Measurements from ENCODE around the gene BCL7B.
"Not testable (repeated sequence)": the region's sequence is repeated elsewhere in the genome, so short reads cannot be mapped to it uniquely, and the experiment has no call there.

Gene BCL7B

DNA sequence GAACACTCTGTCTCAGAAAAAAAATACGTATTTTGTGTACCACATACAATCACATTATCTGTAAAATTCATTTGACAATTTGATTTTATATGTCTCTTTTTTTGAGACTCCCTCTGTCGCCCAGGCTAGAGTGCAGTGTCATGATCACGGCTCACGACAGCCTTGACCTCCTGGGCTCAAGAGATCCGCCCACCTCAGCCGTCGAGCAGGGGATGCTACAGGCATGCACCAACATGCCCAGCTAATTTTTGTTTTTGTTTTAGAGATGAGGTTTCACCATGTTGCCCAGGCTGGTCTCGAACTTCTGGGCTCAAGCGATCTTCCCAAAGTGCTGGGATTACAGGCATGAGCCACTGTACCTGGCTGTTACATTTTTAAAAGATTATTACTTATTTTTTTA lies 23.7 kb downstream of the BCL7B start:
- no peak for DNase-seq (ENCODE audit: low read depth)

DNA sequence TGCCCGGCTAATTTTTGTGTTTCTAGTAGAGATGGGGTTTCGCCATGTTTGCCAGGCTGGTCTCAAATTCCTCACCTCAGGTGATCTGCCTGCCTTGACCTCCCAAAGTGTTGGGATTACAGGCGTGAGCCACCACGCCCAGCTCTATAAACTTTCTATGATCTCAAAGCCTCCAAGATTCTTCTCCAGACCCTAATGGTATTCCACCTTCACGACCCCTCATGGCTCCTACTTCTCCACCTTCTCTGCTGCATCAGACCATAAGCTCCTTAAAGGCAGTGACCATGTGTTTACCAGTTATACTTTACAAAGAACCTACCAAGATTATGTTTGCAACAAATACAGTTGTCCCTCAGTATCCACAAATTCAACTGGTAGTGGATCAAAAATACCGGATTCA lies 25.3 kb downstream of the BCL7B start:
- DNase-seq (ENCODE audit: low read depth) = no peak

DNA sequence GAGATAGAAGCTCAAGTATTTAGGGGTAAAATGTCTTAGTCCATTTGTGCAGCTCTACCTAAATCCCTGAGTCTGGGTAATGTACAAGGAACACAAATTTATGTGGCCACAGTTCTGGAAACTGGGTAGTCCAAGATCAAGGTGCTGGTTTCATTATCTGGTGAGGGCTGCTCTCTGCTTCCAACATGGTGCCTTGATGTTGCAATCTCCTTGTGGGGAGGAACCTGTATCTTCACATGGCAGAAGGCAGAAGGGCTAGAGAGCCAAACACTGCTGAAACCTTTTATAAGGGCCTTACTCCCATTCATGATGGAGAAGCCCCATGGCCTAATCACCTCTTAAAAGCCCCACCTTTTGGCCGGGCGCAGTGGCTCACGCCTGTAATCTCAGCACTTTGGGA lies 26.7 kb downstream of the BCL7B start:
- no peak for DNase-seq (ENCODE audit: low read depth)

DNA sequence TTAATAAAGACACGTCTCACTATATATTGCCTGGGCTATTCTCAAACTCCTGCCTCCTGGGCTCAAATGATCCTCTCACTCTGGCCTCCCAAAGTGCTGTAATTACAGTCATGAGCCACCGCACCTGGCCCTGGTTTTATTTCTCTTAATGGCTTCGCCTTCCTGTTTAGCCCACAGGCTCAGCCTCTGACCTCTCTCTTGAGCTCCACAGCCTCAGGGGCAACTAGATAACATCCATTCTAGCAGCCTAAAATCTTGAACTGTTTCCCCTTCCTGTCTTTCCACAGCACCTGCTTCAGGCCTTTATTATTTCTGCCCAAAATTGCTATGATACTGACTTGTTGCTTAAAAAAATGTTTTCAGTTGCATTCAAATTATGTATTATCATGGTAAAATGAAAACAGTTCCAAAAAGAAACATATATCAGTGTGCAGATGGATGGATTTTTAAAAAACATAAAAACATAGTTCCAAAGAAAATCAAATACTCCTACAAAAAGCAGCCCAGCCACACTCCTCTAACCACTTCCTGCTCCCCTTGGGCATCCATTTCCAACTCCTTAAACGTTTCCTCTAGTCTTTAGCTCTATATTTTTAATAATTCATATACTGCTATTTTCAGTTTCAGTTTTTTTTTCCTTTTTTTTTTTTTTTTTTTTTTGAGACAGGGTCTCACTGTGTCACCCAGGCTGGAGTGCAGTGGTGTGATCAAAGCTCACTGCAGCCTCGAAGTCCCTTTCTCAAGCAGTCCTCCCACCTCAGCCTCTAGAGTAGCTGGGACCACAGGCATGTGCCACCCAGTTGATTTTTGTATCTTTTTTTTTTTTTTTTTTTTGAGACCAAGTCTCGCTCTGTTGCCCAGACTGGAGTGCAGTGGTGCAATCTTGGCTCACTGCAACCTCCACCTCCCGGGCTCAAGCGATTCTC lies 30.3 kb downstream of the BCL7B start:
- DNase-seq (ENCODE audit: low read depth) = no peak

DNA sequence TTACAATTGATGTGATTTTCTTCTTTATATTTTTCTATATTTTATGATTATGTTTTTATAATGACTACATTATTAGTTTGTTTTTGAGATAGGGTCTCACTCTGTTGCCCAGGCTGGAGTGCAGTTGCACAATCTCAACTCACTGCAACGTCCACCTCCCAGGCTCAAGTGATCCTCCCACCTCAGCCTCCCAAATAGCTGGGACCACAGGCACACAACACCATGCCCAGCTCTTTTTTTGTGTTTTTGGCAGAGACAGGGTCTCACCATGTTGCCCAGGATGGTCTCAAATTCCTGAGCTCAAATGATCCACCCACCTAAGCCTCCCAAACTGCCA lies 31.4 kb downstream of the BCL7B start:
- not testable (repeated sequence) for DNase-seq (ENCODE audit: low read depth)

DNA sequence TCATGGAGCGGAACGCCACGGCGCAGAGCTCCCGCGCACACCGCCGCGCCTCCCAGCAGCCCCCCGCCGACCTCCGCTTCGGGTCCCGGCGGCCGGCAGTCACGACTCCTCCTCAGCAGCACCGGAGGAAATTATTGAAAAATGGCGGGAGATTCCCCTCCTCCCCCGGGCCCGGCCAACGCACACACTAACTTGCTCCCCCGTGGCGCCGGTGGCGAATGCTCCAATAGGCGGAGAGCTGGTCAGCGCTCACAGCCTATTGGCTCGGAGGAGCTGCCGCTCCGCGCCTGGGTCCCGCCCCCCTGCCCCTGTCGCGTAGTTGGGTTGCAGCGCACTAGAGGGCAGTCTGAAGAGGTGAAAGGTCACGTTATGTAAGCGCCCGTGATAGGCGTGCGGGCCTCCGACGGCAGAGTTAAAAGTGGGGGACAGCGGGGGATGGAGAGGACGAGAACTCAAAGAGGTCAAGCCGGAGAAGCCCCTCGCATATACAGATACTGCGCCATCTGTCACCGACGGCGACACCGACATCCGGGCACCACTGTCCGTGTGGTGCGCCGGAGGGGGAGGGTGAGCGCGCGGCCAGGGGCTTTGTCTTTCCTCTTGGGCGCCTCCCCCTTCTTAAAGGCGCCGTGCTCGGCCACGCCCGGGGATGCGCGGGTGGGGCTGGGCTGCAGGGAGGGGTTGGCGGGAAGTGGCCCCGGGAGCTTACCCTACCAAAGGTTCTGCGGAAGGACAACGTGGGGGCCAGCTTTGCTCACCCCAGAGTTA lies 35.2 kb downstream of the BCL7B start, which contains the start of gene BAZ1B:
TSS of gene BAZ1B (minus strand) at position 189 of the 768 bp plus-strand sequence. CDS start 360 bp downstream, outside the sequence.
- peak; percentile 96 for DNase-seq (ENCODE audit: low read depth)

DNA sequence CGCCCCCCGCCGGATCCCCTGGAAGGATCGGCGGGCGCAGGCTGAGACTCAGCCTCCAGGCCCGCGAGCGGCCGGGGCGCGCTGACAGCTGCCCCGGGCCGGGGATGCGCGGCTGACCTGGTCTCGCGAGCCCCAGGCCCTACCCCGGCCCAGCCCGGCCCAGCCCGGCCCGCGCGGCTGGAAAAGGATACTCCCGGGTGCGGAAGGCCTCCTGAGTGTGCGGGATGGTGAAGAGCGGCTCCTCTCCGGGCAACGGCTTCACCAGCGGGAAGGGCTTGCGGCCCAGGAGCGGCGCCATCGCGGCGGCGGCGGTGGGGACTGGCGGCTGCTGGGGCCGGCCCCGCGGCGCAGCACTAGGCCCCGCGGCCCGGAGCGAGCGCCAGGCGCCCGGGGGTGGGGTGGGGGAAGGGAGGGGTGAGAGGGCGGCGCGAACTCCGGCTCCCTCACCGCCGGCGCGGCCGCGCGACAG lies 35.8 kb downstream of the BCL7B start:
- peak; percentile 31 for DNase-seq (ENCODE audit: low read depth)

DNA sequence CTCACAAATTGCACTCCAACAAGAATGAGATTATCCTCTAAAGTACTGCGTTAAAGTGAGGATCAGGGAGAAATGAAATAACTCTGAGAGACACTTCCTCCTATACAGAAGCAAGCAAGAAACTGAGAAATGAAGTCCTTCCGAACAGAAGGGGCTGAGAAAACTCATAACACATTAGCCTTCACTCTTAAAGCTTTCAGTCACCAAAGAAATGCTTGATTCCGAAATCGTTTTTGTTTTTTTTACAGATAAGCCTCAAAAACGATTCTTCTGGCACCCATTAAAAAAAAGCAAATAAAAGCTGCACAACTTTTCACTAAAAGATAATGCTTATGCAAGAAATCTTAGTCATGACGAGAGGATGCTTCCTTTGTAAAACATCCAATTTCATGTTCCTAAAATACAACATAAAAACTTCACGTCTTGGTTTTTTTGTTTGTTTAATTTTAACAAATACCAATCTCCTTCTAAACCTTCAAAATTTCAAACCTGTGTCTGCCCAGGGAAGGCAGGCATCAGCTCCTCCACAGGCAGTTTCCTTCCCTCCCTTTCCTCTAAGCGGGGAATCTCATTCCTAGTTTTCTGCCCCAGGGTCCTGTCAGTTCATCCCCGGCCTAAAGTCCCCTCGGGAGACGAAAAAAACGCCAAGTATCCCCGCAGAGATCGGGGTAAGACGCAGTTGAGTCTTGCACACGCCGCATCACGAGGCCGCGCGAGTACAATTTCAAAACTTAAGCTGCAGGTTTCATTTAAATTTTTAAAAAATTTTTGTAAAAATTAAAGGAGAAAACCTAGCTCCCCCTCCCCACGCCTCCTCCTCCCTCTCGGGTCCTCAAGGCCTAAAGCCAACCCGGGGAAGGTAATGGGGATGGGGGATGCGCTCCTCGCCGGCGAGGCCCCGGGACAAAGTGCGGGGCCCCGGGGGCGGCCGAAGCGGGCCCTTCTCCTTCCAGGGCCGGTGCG lies 36.5 kb downstream of the BCL7B start:
- DNase-seq (ENCODE audit: low read depth) = no peak

DNA sequence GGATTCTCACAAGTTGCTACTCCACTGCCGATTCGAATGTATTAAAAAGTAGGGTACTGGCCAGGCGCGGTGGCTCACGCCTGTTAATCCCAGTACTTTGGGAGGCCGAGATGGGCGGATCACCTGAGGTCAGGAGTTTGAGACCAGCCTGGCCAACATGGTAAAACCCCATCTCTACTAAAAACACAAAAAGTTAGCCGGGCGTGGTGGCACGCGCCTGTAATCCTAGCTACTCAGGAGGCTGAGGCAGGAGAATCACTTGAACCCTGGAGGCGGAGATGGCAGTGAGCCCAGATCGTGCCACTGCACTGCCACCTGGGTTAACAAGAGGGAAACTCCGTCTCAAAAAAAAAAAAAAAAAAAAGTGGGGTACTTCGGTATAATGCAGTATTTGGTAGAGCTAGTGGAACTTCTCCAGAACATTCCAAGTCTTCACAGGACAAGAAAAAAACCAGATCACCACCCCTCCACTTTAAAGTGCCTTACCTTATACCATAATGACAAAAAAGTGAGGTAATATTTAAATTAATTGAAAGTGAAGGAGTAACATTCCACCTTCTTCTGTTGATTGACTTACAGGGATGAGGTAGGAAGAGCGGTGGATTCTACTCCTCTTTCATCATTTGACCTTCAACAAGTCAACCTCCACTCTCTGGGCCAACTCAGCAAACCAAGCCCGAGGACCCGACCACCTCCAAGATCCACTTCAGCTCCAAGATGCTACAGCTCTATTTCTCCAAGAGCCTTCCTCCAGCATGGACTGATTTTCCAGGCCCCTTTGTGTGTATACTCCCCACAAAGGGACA lies 37.4 kb downstream of the BCL7B start:
- no peak for DNase-seq (ENCODE audit: low read depth)

DNA sequence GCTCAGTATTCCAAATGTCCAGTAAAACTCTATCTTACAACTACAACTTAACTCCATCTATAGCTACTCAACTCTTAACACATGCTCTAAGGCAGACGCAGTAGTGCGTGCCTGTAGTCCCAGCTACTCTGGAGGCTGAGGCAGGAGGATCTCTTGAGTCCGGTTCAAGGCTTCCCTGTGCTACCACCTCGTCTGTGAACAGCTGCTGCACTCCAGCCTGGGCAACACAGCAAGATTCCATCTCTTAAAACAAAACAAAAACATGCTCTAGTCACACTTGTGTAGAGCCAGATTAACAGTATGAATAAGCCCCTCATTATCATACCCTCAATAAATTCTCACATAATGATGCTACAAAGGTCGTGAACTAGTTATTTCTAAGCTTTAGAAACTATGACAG lies 39.0 kb downstream of the BCL7B start:
- DNase-seq (ENCODE audit: low read depth) = no peak

DNA sequence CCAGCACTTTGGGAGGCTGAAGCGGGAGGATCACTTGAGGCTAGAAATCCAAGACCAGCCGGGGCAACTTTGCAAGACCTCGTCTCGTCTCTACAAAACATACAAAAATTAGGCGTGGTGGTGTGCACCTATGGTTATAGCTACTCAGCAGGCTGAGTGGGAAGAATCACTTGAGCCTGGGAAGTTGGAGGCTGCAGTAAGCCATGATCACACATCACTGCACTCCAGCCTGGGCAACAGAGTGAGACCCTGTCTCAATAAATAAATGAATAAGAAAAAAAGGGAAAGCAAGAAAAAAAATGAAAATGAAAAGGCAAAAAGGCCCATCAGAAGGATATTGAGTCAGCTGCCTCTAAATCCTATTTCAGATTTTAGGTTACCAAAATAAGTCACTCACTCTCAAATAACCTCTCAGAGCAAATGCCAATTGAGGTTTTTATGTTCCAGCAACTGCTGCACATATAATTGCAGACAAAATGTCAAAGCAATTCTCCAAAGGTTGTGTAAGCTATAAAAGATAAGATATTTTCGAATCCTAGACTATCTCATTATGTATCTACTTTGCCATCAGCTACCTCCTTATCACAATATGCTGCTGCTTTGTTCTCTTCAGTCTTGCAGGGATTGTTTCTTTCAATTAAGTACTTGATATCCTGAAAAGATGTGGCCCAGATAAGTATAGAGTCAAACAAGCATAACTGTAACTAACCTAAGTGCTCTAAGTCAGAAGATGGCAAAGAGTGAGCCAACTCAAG lies 40.1 kb downstream of the BCL7B start:
- no peak for DNase-seq (ENCODE audit: low read depth)

DNA sequence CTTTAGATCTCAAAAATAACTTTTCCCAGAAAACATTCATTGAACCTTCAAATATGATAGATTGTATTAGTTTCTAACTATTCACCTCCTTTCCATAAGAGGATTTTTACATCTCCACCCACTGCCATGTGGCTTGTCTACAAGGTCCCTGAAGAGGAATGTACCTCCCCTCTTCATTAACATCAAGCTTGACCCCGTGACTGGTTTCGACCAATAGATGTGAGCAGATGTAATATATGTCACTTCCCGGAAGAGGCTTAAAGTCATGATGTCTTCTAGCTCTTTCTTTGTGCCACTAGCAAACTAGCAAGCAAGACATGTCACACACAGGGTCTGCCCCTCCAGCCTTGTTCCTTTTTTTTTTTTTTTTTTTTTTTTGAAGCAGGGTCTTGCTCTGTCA lies 42.3 kb downstream of the BCL7B start:
- DNase-seq (ENCODE audit: low read depth) = no peak

DNA sequence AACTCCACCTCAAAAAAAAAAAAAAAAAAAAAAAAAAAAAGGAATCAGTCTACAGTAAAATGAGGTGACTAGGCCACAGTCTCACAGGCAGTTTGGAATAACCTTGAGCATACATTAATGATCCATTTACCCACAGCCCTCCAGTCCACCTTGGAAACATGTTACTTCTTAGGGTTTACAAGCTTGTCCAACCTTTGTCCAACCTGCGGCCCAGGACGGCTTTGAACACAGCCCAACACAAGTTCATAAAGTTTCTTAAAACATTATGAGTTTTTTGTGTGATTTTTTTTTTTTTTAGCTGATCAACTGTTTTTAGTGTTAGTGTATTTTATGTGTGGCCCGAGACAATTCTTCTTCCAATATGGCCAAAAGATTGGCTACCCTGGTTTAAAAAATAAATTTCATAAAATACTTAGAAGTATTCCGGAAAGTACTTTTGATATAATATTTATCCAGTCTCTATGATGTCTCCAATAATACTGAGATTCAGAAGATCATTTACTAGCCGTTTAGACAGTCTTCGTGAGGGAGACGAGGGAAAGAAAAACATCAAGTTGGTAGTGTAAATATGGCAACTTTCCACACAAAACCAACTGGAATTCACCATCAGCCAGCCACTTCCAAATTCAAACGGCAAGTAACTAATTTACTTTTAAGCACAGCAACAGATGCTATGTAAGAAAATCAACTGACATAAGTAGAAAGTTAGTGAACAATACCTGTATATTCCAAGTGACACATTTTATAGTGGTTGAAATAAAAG lies 45.3 kb downstream of the BCL7B start:
- no peak for DNase-seq (ENCODE audit: low read depth)

DNA sequence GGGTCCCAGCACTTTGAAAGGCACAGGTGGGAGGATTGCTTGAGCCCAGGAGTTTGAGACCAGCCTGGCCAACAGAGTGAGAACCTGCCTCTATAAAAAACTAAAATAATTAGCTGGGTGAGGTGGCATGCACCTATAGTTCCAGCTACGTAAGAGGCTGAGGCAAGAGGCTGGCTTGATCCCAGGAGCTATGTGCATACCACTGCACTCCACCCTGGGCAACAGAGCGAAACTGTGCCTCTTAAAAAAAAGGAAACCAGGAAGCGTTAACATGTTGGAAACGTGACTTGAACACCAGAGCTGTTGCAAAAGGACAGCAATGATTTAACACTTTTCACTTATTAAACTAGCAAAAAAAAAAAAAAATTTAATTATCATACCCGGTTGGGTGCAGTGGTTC lies 48.0 kb downstream of the BCL7B start:
- no peak for DNase-seq (ENCODE audit: low read depth)

DNA sequence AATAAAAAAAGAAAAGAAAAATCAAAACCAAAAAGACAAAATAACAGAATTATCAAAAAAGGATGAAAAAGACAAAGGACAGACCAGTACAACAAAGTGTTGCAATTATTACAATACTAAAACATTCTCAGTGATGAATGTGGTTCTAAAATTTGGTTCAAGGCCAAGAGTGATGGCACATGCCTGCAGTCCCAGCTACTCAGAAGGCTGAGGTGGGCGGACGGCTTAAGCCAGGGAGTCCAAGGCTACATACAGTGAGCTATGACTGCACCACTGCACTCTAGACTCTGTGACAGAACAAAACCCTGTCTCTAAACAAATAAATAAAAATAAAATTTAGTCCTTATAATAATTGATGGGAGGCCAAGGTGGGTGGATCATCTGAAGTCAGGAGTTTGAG lies 49.9 kb downstream of the BCL7B start:
- no peak for DNase-seq (ENCODE audit: low read depth)

DNA sequence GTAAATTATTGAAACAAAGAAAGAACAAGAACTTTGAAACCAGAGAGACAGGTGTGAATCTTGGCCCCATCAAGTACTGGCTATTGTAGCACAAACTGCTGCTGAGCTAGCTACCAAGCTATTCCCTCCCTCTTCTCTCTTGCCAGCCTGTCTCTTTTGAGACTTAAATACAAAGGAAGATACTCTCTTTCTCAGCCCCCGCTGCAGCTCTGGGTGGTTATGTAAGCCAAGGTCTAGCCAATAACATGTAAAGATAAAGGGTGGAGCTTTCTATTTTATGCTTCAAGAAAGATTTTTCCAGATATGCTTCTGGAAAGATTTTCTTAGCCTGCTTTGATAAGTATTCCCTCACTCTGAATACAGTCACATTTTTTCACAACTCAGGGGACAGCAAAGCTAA lies 52.6 kb downstream of the BCL7B start:
- DNase-seq (ENCODE audit: low read depth) = no peak

DNA sequence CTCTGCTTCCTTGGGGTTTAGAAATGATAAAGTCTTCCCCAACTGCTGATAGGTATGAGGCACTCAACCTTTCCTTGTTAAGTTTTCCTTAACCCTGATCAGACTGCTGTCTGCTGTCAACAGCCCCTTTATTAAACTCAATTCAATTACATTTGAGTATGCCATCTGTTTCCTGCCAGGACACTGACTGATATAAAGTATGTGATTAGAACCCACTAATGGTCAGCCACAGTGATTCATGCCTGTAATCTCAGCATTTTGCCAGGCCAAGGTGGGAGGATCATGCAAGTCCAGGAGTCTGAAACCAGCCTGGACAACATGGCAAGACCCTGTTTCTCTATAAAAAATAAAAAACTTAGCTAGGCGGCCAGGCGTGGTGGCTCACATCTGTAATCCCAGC lies 53.5 kb downstream of the BCL7B start:
- no peak for DNase-seq (ENCODE audit: low read depth)

DNA sequence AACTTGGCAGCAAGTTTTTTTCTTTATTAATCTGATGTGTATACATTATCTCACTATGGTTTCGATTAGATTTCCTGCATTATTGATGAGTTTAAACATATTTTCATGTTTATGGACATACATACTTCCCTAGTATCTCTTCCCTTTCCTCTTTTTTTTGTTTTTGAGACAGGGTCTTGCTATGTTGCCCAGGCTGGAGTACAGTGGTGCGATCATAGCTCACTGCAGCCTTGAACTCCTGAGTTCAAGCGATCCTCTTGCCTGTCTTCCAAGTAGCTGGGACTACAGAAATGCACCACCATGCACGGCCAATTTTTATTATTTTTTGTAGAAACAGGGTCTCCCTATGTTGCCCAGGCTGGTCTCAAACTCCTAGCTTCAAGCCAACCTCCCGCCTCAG lies 54.3 kb downstream of the BCL7B start:
- no peak for DNase-seq (ENCODE audit: low read depth)

DNA sequence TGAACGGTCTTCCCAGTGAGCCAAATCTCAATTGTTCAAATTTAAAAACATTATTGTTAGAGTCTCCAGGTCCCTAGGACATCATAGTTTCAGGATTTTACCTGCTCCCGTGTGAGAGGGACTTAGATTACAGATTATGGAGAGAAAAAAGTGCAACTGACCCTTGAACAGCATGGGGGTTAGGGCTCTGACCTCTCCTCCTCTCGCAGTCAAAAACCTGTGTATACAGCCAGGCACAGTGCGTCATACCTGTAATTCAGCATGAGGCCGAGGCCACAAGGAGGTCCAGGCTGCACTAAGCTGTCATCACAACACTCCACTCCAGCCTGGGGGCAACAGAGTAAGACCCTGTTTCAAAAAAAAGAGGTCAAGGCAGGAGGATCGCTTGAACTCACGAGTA lies 60.9 kb downstream of the BCL7B start:
- no peak for DNase-seq (ENCODE audit: low read depth)

DNA sequence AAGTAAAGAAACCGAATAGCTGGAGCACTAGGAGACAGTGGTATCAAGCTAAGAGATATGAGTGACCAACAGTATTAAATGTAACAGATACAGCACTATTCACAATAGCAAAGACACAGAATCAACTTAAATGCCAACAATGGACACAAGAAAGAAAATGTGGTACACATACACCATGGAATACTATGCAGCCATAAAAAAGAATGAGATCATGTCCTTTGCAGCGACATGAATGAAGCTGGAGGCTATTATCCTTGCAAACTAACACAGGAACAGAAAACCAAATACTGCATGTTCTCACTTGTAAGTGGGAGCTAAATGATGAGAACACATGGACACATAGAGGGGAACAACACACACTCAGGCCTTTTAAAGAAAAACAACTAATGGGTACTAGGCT lies 62.0 kb downstream of the BCL7B start:
- DNase-seq (ENCODE audit: low read depth) = not testable (repeated sequence)

All from activated gamma-delta T cell treated with anti-CD3 and anti-CD28 coated beads, Interleukin-2, amount 50 U/mL, for 16 hours (primary cell).